Dedifferentiated amniotic fluid mesenchymal stem cell (primary cell): ENCODE measurements around the gene FHL2.

Source experiments
- DNase-seq: peaks from one replicate; pipeline ENCODE4 v3.0.0-alpha.2; 2016; ENCODE audit errors: extremely low spot score

Gene FHL2

GRCh38 chr2:105422801-105423200 is 23.9 kb upstream of the FHL2 start:
- DNase-seq, result no peak

- no peak for DNase-seq
Observed at GRCh38 chr2:105421053-105421452, 22.2 kb upstream of the FHL2 start.

DNA sequence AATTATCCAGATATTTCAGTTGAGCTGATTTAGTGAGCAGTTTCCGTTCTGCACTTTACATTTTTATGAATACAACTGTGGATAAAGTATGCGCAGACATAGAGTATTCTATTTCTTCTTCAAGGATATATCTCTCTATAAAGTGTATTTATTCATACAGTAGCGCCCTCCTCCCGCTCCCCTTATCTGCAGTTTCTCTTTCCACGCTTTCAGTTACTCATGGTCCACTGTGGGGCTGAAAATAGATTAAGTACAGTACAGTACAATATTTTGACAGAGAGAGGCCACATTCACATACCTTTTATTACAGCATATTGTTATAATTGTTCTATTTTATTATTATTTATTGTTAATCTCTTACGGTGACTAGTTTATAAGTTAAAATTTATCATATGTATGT is 19.7 kb upstream of the FHL2 start:
- no peak for DNase-seq

DNA sequence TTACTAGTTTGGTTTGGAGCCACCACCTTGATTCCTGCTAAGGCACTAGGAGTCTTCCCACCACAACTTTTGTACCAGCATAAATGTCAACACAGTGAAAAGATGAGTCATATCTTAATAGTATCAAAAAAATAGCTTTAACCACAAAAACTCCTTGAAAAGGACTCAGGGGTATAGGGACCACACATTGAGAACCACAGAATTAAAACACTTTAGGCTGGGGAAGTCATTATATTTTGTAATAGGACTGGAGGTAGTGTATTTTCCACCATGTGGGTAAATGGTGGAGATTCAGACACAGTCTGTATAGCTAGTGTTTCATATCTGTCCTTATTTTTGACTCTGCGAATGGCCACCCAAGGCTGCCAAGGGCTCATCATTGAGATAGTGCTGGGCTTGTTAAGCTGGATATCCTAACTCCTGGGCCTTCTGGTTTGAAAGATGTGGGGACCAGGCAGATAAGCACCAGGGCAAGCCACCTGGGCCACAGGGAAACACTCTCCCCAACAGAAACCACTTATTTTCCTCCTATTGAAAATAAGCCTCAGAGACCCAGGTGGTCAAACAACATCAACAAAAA is 19.1 kb upstream of the FHL2 start:
- no peak for DNase-seq

DNA sequence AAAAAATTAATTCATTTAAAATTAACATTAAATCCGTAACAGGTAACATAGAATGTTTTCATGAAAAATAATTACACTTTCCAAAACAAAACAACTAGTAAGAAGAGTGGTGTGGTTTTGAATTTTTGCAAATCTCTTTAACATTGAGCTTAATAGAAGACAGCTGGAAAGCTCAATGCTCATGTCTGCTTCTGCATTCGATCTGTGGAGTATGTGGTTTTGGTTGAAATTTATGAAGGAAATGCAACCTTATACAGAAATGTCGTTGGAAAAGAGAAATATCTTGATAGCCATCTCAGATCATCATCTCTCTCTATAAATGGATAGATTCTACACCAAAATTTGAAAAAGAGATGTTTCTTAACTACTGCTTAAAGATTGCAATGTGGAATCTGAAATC is 17.3 kb upstream of the FHL2 start:
- no peak for DNase-seq

DNA sequence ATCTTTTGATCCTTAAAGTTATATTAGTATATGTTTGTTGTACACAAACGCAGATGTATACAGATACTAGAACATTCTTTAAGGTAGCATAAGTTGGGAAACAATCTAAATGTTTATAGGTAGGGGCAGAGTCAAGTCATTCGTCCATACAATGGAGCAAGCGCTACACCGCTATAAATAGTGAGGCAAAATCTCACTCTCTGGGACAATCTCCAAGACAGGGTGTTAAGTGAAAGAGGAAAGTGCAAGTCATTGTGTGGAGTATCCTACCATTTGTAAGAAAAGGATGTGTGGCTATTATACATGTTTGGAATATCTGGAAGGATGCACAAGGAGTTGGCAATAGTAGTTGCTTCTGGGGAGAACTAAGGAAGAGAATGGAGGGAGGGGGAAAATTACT is 16.2 kb upstream of the FHL2 start:
- DNase-seq, result no peak

DNA sequence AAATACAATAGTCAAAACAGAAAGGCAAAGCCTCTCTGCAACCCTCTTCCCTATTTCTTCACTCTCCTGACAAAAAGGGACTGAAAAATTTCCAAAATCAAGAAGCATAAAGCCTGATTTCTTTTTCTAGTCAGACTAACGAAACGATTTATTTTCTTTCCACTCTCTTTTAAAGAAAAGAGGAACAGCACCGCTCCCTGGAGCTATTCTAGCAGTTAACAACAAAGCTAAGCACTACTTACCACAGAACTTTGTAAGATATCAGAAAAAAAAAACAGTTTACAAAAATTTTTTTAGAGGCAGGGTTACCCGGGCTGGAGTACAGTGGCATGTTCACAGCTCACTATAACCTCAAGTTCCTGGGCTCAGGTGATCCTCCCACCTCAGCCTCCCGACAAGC is 14.4 kb upstream of the FHL2 start:
- no peak for DNase-seq

DNA sequence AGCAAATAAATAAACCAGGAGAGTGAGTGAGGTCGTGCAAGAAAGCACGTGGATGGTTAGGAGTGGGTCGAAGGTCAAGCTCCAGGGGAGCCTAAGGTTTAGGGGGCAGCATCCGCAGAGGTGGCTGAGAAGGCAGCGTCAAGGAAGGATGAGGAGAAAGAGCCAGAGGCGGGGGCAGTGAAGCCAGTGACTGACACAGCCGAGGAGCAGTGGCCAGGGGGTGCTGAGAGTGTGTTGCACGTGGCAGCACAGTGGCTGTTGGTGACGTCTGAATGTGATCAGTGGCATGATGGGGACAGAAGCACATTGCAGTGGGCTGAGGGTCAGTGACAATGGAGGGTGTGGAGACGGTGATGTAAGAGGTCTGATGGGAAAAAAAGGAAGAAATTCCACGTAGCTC is 13.7 kb upstream of the FHL2 start:
- DNase-seq, result no peak

DNA sequence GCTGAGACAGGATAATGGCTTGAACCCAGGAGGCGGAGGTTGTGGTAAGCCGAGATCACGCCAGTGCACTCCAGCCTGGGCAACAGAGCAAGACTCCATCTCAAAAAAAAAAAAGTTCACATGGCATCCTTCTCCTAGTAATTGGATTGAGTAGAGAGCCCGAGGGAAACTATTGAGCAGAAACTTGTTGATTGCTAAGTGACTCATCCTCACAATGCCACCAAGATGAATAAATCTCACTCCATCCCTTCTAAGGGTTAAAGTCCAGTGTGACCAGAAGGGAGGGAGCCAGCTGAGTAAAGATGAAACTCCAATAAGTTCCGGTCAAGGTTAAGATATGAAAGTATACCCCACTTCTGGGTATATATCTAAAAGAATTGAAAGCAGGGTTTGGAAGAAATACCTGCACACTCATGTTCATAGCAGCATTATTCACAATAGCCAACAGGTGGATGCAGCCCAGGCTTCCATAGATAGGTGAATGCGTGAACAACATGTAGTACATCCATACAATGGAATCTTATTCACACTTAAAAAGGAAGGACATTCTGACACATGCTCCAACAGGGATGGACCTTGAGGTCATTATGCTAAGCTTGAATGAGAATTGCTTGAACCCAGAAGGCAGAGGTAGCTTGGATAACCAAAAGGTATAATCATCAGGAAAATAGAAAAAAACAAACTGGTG is 13.0 kb upstream of the FHL2 start:
- DNase-seq, result no peak

DNA sequence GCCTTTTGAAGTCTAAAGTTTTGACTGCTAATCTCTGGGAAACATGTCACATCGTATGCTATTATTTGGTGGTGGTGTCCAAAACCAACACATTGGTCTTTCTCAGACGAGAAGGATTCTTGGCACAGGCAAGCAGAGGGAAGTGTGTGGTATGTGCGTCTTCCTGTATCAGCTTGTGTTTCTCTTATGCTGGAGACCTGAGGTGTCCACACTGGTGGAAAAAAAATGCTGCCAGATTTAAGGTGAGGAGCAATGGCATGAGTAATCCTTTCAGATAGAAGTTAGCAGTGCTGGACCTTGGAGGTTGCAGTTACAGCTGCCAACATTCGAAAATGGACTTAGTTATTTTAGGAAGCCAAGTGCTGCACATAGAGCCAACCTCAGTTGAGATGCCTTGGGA is 11.7 kb upstream of the FHL2 start:
- no peak for DNase-seq

DNA sequence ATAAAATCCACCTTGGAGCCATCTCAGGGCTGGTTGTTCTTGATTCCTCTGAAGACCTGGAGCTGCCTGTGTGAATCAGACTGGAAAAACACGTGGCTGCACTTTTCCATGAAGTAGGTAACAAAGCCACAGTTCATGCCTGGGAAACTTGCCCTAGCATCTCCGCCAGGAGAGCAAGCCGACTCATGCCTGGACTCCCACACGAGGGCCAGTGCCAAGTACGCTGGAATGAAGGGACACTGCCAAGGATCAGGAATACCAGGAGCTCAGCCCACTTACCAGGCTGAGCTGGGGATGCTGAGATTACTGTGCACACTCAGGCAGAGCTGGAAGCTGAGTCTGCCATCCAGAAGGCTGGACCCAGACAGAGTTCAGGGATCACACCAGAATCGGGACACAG is 10.9 kb upstream of the FHL2 start:
- peak; percentile 88 for DNase-seq

- DNase-seq, result no peak
Observed at GRCh38 chr2:105407946-105408743, 9.3 kb upstream of the FHL2 start.

- DNase-seq, result peak; percentile 47
Observed at GRCh38 chr2:105406221-105406620, 7.4 kb upstream of the FHL2 start.

DNA sequence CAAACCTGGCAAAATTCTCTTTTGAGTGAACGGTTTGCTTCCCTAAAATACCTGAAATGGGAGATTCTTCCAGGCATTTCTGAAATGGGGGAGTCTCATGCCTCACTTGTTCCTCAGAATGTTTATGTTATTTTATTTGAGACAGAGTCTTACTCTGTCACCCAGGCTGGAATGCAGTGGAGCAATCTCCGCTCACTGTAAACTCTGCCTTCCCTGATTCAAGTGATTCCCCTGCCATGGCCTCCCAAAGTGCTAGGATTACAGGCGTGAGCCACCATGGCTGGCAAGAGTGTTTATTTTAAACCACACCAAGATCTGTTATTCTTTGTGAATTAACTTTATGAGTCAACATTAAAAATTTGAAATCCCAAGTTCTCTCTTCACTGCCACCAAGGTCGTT is 6.4 kb upstream of the FHL2 start:
- peak; percentile 87 for DNase-seq

GRCh38 chr2:105404736-105405135 is 5.9 kb upstream of the FHL2 start:
- no peak for DNase-seq

- DNase-seq, result peak; percentile 60
Observed at GRCh38 chr2:105403783-105404698, 5.2 kb upstream of the FHL2 start.

DNA sequence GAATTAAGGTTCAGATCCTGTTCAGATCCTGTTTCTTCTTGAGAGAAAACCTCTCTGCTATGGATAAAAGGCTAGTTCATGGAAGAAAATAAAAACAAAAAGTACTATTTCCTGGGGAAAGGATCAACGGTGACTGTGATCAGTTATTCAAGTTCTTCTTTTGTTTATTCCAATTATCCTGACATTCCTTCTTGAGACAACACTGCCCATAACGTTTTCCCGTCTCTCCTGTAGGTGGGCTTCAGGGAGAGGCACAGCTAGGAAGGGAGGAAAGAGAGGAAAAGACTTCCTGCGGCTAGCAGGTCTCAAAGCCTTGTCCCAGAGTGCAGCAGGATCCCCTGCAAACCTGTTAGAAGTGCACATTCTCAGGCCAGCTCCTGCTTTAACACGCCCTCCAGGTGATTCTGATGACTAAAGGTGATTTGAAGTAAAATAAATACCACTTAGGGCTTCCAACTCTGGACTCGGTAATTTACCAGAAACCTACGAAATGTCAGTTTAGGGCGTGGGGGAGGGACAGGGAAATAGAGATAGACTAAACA is 4.5 kb upstream of the FHL2 start:
- no peak for DNase-seq

- no peak for DNase-seq
Observed at GRCh38 chr2:105402809-105403208, 4.0 kb upstream of the FHL2 start.

DNA sequence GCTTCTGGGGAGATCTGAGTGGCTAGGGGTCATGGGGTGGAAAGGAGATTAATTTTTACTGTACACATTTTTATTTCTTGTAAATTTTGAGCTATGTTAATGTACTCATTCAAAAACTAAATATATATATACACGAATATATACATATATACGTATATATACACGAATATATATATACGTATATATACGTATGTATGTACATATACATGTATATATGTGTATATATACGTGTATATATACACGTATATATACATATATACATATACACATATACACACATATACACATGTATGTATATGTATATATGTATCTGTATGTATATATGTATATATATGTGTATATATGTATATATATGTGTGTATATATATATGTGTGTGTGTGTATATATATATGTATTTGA is 3.0 kb upstream of the FHL2 start:
- DNase-seq, result no peak

DNA sequence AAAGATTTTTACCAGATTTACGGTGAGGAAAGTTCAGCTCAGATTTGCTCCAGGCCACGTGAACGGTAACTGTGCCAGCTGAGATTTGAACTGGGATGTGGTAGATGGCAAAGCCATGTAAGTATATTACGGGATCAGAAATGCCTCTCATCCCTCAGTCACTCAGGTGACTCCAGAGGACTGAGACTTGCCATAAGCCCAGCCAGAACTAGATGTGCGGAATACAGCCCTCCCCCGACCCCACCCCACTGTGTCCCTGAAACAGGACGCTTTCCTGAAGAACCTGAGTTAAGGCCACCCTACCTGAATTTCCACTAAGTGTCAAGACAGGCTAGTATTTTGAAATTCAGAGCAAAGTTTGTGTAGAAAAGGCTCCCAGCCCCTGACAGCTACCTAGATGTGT is 1.3 kb upstream of the FHL2 start:
- no peak for DNase-seq

DNA sequence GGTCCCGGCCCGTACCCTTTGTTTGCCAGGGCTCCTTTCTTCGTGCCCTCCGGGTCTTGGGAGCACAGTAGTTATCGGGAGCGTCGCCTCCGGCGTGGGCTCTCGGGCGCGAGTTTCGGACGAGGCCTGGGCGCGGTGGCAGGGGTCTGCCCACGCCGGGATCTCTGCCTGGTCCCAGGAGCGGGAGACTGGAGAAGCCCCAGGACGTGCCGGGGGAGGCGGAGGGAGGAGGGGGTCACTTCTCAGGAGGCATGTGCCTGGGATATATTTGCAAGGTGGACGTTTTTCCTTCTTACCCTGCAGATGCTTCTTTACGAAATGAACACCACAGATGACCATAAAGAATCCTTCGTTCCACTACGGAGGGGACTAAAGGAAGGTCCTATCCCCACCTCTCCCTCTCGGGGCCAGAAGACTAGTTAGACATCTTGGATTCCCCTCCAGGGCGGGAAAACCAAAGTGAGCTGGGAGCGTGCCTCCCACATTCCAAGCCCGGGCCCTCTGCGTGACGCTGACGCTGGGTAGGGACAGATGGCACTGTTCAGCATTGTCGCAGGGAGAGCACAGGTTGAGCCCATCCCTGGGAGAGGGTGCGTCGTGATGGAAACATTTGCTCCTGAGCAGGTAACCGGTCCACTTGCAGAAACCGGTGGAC is 483 bp upstream of the FHL2 start:
- no peak for DNase-seq
